Measurements from ENCODE around the gene CTTNBP2. TPM values are rescaled to one million over a fixed set of nuclear protein-coding genes. Genes with fewer than 3 reads are reported as not detected.

The CTTNBP2 gene
- polyA plus RNA-seq, 1 donor from 2014 or later = 53.5 TPM

DNA sequence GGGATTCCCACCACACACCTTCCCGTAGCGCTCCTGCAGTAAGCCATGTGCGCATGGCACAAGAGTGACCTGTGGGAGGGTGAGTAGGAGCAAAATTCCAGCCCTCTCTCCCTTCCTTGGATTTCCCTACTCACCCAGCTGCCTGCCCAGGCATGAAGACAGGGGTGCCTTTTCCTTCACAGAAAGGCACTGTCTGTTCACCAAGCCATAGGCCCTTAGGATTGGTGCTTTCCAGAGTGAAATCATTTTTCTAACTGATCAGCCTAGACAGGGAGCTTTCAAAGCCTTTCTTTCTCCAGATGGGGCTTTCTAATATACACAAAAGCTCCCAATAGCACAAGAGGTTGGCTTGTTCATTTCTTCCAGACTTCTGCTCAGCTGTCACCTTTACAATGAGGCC lies 79.7 kb downstream of the CTTNBP2 start:
- H3K4me3 ChIP-seq (ENCODE audit: low read length) = no peak overlapping the region
- H2AFZ ChIP-seq (ENCODE audit: low read depth, low read length) = no peak overlapping the region
- no peak overlapping the region for H3K4me2 ChIP-seq (ENCODE audit: low read length)
- no peaks in the 10 kb centered on the region for H4K20me1 ChIP-seq (ENCODE audit: insufficient read depth)
- no peaks in the 10 kb centered on the region for H3K9me3 ChIP-seq (ENCODE audit: low read length)
- peaks cover 15% of the 10 kb centered on the region for H3K36me3 ChIP-seq (ENCODE audit: insufficient read depth, low read length)
- no peaks in the 10 kb centered on the region for H3K9me2 ChIP-seq (ENCODE audit: insufficient read depth, low read length)
- TF ChIP-seq, protein P1, sequence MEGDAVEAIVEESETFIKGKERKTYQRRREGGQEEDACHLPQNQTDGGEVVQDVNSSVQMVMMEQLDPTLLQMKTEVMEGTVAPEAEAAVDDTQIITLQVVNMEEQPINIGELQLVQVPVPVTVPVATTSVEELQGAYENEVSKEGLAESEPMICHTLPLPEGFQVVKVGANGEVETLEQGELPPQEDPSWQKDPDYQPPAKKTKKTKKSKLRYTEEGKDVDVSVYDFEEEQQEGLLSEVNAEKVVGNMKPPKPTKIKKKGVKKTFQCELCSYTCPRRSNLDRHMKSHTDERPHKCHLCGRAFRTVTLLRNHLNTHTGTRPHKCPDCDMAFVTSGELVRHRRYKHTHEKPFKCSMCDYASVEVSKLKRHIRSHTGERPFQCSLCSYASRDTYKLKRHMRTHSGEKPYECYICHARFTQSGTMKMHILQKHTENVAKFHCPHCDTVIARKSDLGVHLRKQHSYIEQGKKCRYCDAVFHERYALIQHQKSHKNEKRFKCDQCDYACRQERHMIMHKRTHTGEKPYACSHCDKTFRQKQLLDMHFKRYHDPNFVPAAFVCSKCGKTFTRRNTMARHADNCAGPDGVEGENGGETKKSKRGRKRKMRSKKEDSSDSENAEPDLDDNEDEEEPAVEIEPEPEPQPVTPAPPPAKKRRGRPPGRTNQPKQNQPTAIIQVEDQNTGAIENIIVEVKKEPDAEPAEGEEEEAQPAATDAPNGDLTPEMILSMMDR (IDR thresholded peaks at IDR 0.05; ENCODE audit: poor library complexity, severe bottlenecking) = no peak
- TF ChIP-seq EP300 (conservative IDR thresholded peaks at IDR 0.05; ENCODE audit: poor library complexity, severe bottlenecking) = no peak
- H3F3A ChIP-seq (ENCODE audit: insufficient read depth, low read length, poor library complexity, severe bottlenecking) = no peaks in the 10 kb centered on the region
- H3K27me3 ChIP-seq (ENCODE audit: insufficient read depth, low read depth, low read length) = no peaks in the 10 kb centered on the region
- H3K27ac ChIP-seq (ENCODE audit: low read length) = no peak overlapping the region
- peaks cover 6% of the 10 kb centered on the region for H3K79me2 ChIP-seq (replicated peaks; ENCODE audit: insufficient read depth, low read length)
- H3K9ac ChIP-seq (ENCODE audit: low read length) = no peak overlapping the region

- no peaks in the 10 kb centered on the region for H3K79me2 ChIP-seq (replicated peaks; ENCODE audit: insufficient read depth, low read length)
- TF ChIP-seq EP300 (conservative IDR thresholded peaks at IDR 0.05; ENCODE audit: poor library complexity, severe bottlenecking) = no peak
- no peak for TF ChIP-seq RAD21 (conservative IDR thresholded peaks at IDR 0.05)
- no peak for TF ChIP-seq MXI1 (conservative IDR thresholded peaks at IDR 0.05; ENCODE audit: poor library complexity, severe bottlenecking)
- no peak overlapping the region for H3K4me3 ChIP-seq (ENCODE audit: low read length)
- H3K27ac ChIP-seq (ENCODE audit: low read length) = no peak overlapping the region
- peaks cover 15% of the 10 kb centered on the region for H3K36me3 ChIP-seq (ENCODE audit: insufficient read depth, low read length)
- H3K9me2 ChIP-seq (ENCODE audit: insufficient read depth, low read length) = no peaks in the 10 kb centered on the region
- no peaks in the 10 kb centered on the region for H4K20me1 ChIP-seq (ENCODE audit: insufficient read depth)
- no peak overlapping the region for H3K4me2 ChIP-seq (ENCODE audit: low read length)
- H3K9ac ChIP-seq (ENCODE audit: low read length) = no peak overlapping the region
- no peak overlapping the region for H2AFZ ChIP-seq (ENCODE audit: low read depth, low read length)
- no peaks in the 10 kb centered on the region for H3K9me3 ChIP-seq (ENCODE audit: low read length)
- no peaks in the 10 kb centered on the region for H3K27me3 ChIP-seq (ENCODE audit: insufficient read depth, low read depth, low read length)
- no peaks in the 10 kb centered on the region for H3F3A ChIP-seq (ENCODE audit: insufficient read depth, low read length, poor library complexity, severe bottlenecking)
Observed at GRCh38 chr7:117791877-117792780, 81.1 kb downstream of the CTTNBP2 start.

DNA sequence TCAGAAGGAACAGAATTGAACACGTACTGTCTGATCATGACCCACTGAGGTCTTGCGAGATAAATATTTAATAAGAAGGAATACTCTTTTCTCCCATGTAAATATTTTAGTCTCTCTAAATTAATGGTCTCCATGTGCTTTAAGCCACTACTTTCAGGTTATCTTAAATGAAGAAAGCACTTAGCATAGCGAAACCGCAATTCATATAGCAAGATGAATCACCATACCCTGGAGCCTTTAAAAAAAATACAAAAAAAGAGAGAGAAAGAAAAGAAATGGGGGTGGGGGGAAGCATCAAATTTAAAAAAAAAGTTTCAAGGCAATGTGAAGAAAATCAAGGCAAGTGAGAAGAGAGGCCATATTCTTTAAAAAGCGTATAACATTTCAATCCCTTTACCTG lies 82.5 kb downstream of the CTTNBP2 start:
- Histone ChIP-seq H3K27me3 (ENCODE audit: insufficient read depth, low read depth, low read length) (no peaks in the 10 kb centered on the region), H3K27ac (ENCODE audit: low read length) (no peak overlapping the region)

More for the DNA sequence above, 82.5 kb downstream of the CTTNBP2 start:
- H4K20me1 ChIP-seq (ENCODE audit: insufficient read depth) = no peaks in the 10 kb centered on the region
- no peaks in the 10 kb centered on the region for H3K79me2 ChIP-seq (replicated peaks; ENCODE audit: insufficient read depth, low read length)
- H3K4me3 ChIP-seq (ENCODE audit: low read length) = no peak overlapping the region
- no peak overlapping the region for H3K4me2 ChIP-seq (ENCODE audit: low read length)
- H3F3A ChIP-seq (ENCODE audit: insufficient read depth, low read length, poor library complexity, severe bottlenecking) = no peaks in the 10 kb centered on the region
- TF ChIP-seq MXI1 (conservative IDR thresholded peaks at IDR 0.05; ENCODE audit: poor library complexity, severe bottlenecking) (no peak), EZH2 (IDR thresholded peaks at IDR 0.05; ENCODE audit: borderline replicate concordance, insufficient read depth, low read length, poor library complexity, severe bottlenecking) (no peak), SMC3 (conservative IDR thresholded peaks at IDR 0.05; ENCODE audit: poor library complexity) (no peak), EP300 (conservative IDR thresholded peaks at IDR 0.05; ENCODE audit: poor library complexity, severe bottlenecking) (no peak), TAF1 (IDR thresholded peaks at IDR 0.05; ENCODE audit: low read depth) (no peak), POLR2AphosphoS5 (IDR thresholded peaks at IDR 0.05) (no peak), REST (IDR thresholded peaks at IDR 0.05; ENCODE audit: borderline replicate concordance) (no peak), RAD21 (conservative IDR thresholded peaks at IDR 0.05) (no peak)
- TF ChIP-seq, protein P1 (IDR thresholded peaks at IDR 0.05; ENCODE audit: poor library complexity, severe bottlenecking) = no peak
- H2AFZ ChIP-seq (ENCODE audit: low read depth, low read length) = no peak overlapping the region
- no peaks in the 10 kb centered on the region for H3K9me2 ChIP-seq (ENCODE audit: insufficient read depth, low read length)
- H3K9me3 ChIP-seq (ENCODE audit: low read length) = no peaks in the 10 kb centered on the region
- H3K9ac ChIP-seq (ENCODE audit: low read length) = no peak overlapping the region
- H3K36me3 ChIP-seq (ENCODE audit: insufficient read depth, low read length) = peaks cover 15% of the 10 kb centered on the region
